NCI-H82 treated with DMSO at 0.1 percent for 48 hours (cell line): Measurements from ENCODE around the gene COBL.

Experiments used
- DNase-seq: peaks from one replicate; lab custom pipeline; 2025; ENCODE audit not compliant: unreplicated experiment; lab: John Stamatoyannopoulos, UW

COBL gene

GRCh38 chr7:51256209-51256781 lies 60.3 kb downstream of the COBL start:
- no peak for DNase-seq

GRCh38 chr7:51255536-51256208 lies 60.9 kb downstream of the COBL start:
- DNase-seq, result no peak

GRCh38 chr7:51255036-51255435 lies 61.6 kb downstream of the COBL start:
- DNase-seq, result no peak

GRCh38 chr7:51253157-51253556 lies 63.5 kb downstream of the COBL start:
- DNase-seq, result peak; percentile 18

- DNase-seq, result no peak
Measured at GRCh38 chr7:51251290-51251689, 65.3 kb downstream of the COBL start.

GRCh38 chr7:51250512-51250911 lies 66.1 kb downstream of the COBL start:
- no peak for DNase-seq

- no peak for DNase-seq
Measured at GRCh38 chr7:51249991-51250390, 66.6 kb downstream of the COBL start.

GRCh38 chr7:51249187-51249945 lies 67.2 kb downstream of the COBL start:
- no peak for DNase-seq

- no peak for DNase-seq
Measured at GRCh38 chr7:51246258-51247245, 70.1 kb downstream of the COBL start.

- DNase-seq, result no peak
Measured at GRCh38 chr7:51244885-51245284, 71.7 kb downstream of the COBL start.

GRCh38 chr7:51244053-51244452 lies 72.6 kb downstream of the COBL start:
- DNase-seq, result no peak

- no peak for DNase-seq
Measured at GRCh38 chr7:51243631-51244030, 73.0 kb downstream of the COBL start.

- DNase-seq, result no peak
Measured at GRCh38 chr7:51242881-51243518, 73.6 kb downstream of the COBL start.

- DNase-seq, result no peak
Measured at GRCh38 chr7:51242007-51242691, 74.5 kb downstream of the COBL start.

- no peak for DNase-seq
Measured at GRCh38 chr7:51240868-51241267, 75.7 kb downstream of the COBL start.

GRCh38 chr7:51239691-51240090 lies 76.9 kb downstream of the COBL start:
- DNase-seq, result no peak

- DNase-seq, result no peak
Measured at GRCh38 chr7:51238981-51239495, 77.6 kb downstream of the COBL start.

GRCh38 chr7:51237446-51238133 lies 79.0 kb downstream of the COBL start:
- no peak for DNase-seq

- no peak for DNase-seq
Measured at GRCh38 chr7:51236470-51237132, 80.0 kb downstream of the COBL start.
